K562 (cell line): ENCODE results near the gene SCGB1A1. TPM values are rescaled to one million over a fixed set of nuclear protein-coding genes. Genes with fewer than 3 reads are reported as not detected.

ENCODE experiments used
- ATAC-seq: fragments of 200-7000 bp; cut with Tn5 transposase; 3 replicates; pipeline ENCODE4 v1.9.1; 2020; ENCODE audit warnings: moderate library complexity
- BruUV-seq: library from RNA; stranded (reverse); fragments of 400-500 nt; replicated peaks from 2 replicates; lab custom pipeline; 2021; lab: Mats Ljungman, UMichigan
- CTCF ChIA-PET: fragments of 300-600 bp; formaldehyde crosslinking; extraction: SDS; loops from one replicate; lab custom pipeline; 2021; ENCODE audit warnings: low intra/inter-chr PET ratio; lab: Yijun Ruan, JAX
- POLR2A ChIA-PET: fragments of 300-600, 350-650 bp; sonication (Branson Sonifier 250); formaldehyde crosslinking; extraction: SDS; loops from one replicate; lab custom pipeline; 2021; ENCODE audit warnings: antibody characterized with exemption, inconsistent platforms; lab: Yijun Ruan, JAX
- DNase-seq, 4 experiments: peaks; one replicate each; pipeline versions ENCODE4 v3.0.0 to v3.0.0-alpha.2; 2011 to 2018; ENCODE audit warnings: low spot score in 3 of 4, mixed read lengths in 3 of 4; ENCODE audit errors: extremely low read depth in 1 of 4
- FAIRE-seq: peaks from 2 replicates; lab custom pipeline; 2011; peaks lifted over from hg19 to GRCh38; lab: Jason Lieb, UNC
- H2AFZ ChIP-seq: 2 replicates; pipeline ENCODE4 v1.6.0; 2011; ENCODE audit warnings: low read depth, low read length, control low read depth, inconsistent platforms
- H3K27ac ChIP-seq: fragments of 200-600 bp; 3 replicates; pipeline ENCODE4 v1.8.0; 2011; ENCODE audit warnings: low read depth, mild to moderate bottlenecking, control low read depth, inconsistent platforms, low read length, moderate library complexity, mixed read lengths; ENCODE audit errors: extremely low read depth
- H3K27me3 ChIP-seq, 2 experiments: fragments of 300-600 bp in 1 of 2; 2 replicates in 1 of 2; 3 replicates in 1 of 2; pipeline versions ENCODE4 v1.6.0 to v1.8.0; 2011; ENCODE audit warnings: inconsistent platforms in 2 of 2, low read length in 2 of 2, mild to moderate bottlenecking in 1 of 2, mixed read lengths in 1 of 2, moderate library complexity in 1 of 2; ENCODE audit not compliant: control insufficient read depth in 2 of 2, insufficient read depth in 2 of 2
- H3K36me3 ChIP-seq: fragments of 300-600 bp; 3 replicates; pipeline ENCODE4 v1.8.0; 2011; ENCODE audit warnings: mild to moderate bottlenecking, low read length, inconsistent platforms; ENCODE audit not compliant: control insufficient read depth, insufficient read depth
- H3K4me1 ChIP-seq, 2 experiments: fragments of 200-600 bp in 1 of 2; replicated peaks in 1 of 2; 2 replicates in 1 of 2; 3 replicates in 1 of 2; pipeline versions ENCODE4 v1.5.1 to v1.8.0; 2011; ENCODE audit warnings: inconsistent platforms in 2 of 2, low read length in 2 of 2, mild to moderate bottlenecking in 1 of 2, mixed read lengths in 1 of 2, moderate library complexity in 1 of 2; ENCODE audit not compliant: control insufficient read depth in 2 of 2, insufficient read depth in 2 of 2
- H3K4me2 ChIP-seq: 2 replicates; pipeline ENCODE4 v1.6.1; 2011; ENCODE audit warnings: low read length, control low read depth, inconsistent platforms, mixed read lengths; ENCODE audit not compliant: insufficient read depth
- H3K4me3 ChIP-seq: fragments of 200-600 bp; sonication (generic), shearing (Covaris generic); 2 replicates; pipeline ENCODE4 v1.5.1; 2016; ENCODE audit warnings: control low read depth, inconsistent platforms
- H3K79me2 ChIP-seq: fragments of 200-600 bp; 3 replicates; pipeline ENCODE4 v1.8.0; 2011; ENCODE audit warnings: low read length, inconsistent platforms; ENCODE audit not compliant: control insufficient read depth, insufficient read depth
- H3K9ac ChIP-seq, 2 experiments: 2 replicates each; pipeline versions ENCODE4 v1.6.0 to v1.6.1; 2011; ENCODE audit warnings: low read depth in 2 of 2, low read length in 2 of 2, control low read depth in 1 of 2, inconsistent platforms in 1 of 2, mild to moderate bottlenecking in 1 of 2, mixed read lengths in 1 of 2; ENCODE audit not compliant: insufficient read depth in 1 of 2
- H3K9me1 ChIP-seq: one replicate; pipeline ENCODE4 v1.6.0; 2011; ENCODE audit warnings: inconsistent platforms, mild to moderate bottlenecking, low read length, moderate library complexity; ENCODE audit not compliant: control insufficient read depth, insufficient read depth
- H3K9me3 ChIP-seq: replicated peaks from 2 replicates; pipeline ENCODE4 v1.5.1; 2011; ENCODE audit warnings: low read depth, low read length, inconsistent platforms; ENCODE audit not compliant: control insufficient read depth, insufficient read depth
- H4K20me1 ChIP-seq: replicated peaks from 2 replicates; pipeline ENCODE4 v1.6.1; 2011; ENCODE audit warnings: low read length, inconsistent platforms, mixed read lengths; ENCODE audit not compliant: control insufficient read depth, insufficient read depth
- ARID1B ChIP-seq: fragments of 450-650 bp; IDR thresholded peaks from 2 replicates; pipeline ENCODE4 v1.6.1; 2016; ENCODE audit warnings: antibody characterized with exemption, mild to moderate bottlenecking, inconsistent platforms
- ATF1 ChIP-seq, 2 experiments: fragments of 450-650 bp in 1 of 2; IDR thresholded peaks; 2 replicates each; pipeline ENCODE4 v1.6.1; 2016; ENCODE audit warnings: missing compliant biosample characterization in 1 of 2, missing genetic modification characterization in 1 of 2
- ATF3 ChIP-seq, 2 experiments: fragments of 450-650 bp in 1 of 2; sonication (generic) in 1 of 2; formaldehyde crosslinking in 1 of 2; IDR thresholded peaks in 1 of 2; conservative IDR thresholded peaks in 1 of 2; 2 replicates each; pipeline versions ENCODE4 v1.6.1 to v1.8.1; 2016 to 2023; ENCODE audit warnings: mild to moderate bottlenecking in 2 of 2, moderate library complexity in 2 of 2, inconsistent platforms in 1 of 2, missing genetic modification reagents in 1 of 2
- ATF7 ChIP-seq: fragments of 450-650 bp; IDR thresholded peaks from 2 replicates; pipeline ENCODE4 v1.7.1; 2014; ENCODE audit warnings: mild to moderate bottlenecking, moderate library complexity
- CREM ChIP-seq: IDR thresholded peaks from 2 replicates; pipeline ENCODE4 v1.6.1; 2014; ENCODE audit warnings: antibody characterized with exemption, low read depth
- HNRNPK ChIP-seq: fragments of 200-400 bp; formaldehyde crosslinking; IDR thresholded peaks from one replicate; pipeline ENCODE4 v1.6.1; 2018; ENCODE audit warnings: mild to moderate bottlenecking, low read depth, low read length; ENCODE audit not compliant: poor library complexity, severe bottlenecking
- JUND ChIP-seq, 2 experiments: IDR thresholded peaks; 2 replicates in 1 of 2; 3 replicates in 1 of 2; pipeline ENCODE4 v1.6.1; 2011; ENCODE audit warnings: borderline replicate concordance in 2 of 2, low read depth in 2 of 2, low read length in 2 of 2, improper control_type of control experiment in 1 of 2, missing biosample characterization in 1 of 2, missing genetic modification characterization in 1 of 2, missing genetic modification reagents in 1 of 2
- NFRKB ChIP-seq: fragments of 450-650 bp; IDR thresholded peaks from 2 replicates; pipeline ENCODE4 v1.6.1; 2016; ENCODE audit warnings: low read depth
- RHOXF2B ChIP-seq: fragments of 250-450 bp; sonication (Bioruptor Pico); conservative IDR thresholded peaks from 2 replicates; pipeline ENCODE4 v1.5.1; 2021
- SMARCE1 ChIP-seq: fragments of 450-650 bp; IDR thresholded peaks from 2 replicates; pipeline ENCODE4 v1.7.1; 2016; ENCODE audit warnings: mild to moderate bottlenecking
- SPI1 ChIP-seq: IDR thresholded peaks from 2 replicates; pipeline ENCODE4 v1.6.1; 2011; ENCODE audit warnings: low read depth, low read length, control low read depth, borderline replicate concordance
- ZBTB33 ChIP-seq: sonication (generic); formaldehyde crosslinking; IDR thresholded peaks from 2 replicates; pipeline ENCODE4 v1.8.1; 2023; ENCODE audit warnings: mild to moderate bottlenecking, missing genetic modification reagents
- WGBS: fragments of 100-300 bp; shearing (Covaris generic); methylation state at CpG from one replicate; pipeline ENCODE4 v1.1.6; 2016; ENCODE audit warnings: low coverage, mixed read lengths; ENCODE audit not compliant: insufficient coverage; ENCODE audit errors: missing lambda C conversion rate; 5-methylcytosine and 5-hydroxymethylcytosine counted together
- in situ Hi-C: fragments of 300-500 bp; cut with MboI; formaldehyde crosslinking; loops from 4 replicates; pipeline ENCODE4 v1.15.0; 2018; ENCODE audit warnings: inconsistent platforms, mixed read lengths
- intact Hi-C: fragments of 100-400 bp; cut with micrococcal nuclease; formaldehyde crosslinking; loops from 2 replicates; pipeline ENCODE4 v1.14.2; 2022
- polyA plus RNA-seq, 8 experiments: library from polyadenylated mRNA; depleted of rRNA in 4 of 8; stranded (reverse) in 5 of 8; unstranded in 3 of 8; fragments of >200 nt; fragmentation: Nextera tagmentation in 2 of 8; fragmentation: Illumina TruSeq in 1 of 8; extraction: Ambion mirVana in 2 of 8; extraction: Trizol in 1 of 8; gene quantifications; 2 replicates each; pipeline versions ENCODE4 v1.2.1 to v1.2.3, GENCODE V29; 2011 to 2014; ENCODE audit warnings: inconsistent platforms in 1 of 8, missing spikeins in 1 of 8
- total RNA-seq, 7 experiments: library from RNA; depleted of rRNA in 6 of 7; stranded (reverse); fragments of >200 nt in 6 of 7; fragmentation: Illumina TruSeq in 2 of 7; extraction: Trizol in 2 of 7; gene quantifications; 2 replicates each; pipeline versions ENCODE4 v1.2.1 to v1.2.3, GENCODE V29; 2011 to 2021; ENCODE audit warnings: low replicate concordance in 1 of 7
- TF ChIP-seq, protein P1 (sequence below): fragments of 450-650 bp; IDR thresholded peaks from 2 replicates; pipeline ENCODE4 v1.6.1; 2016

Gene SCGB1A1
- total and polyA plus RNA-seq, 9 of the 15 experiments (the other 6 are each of a cell fraction or from before 2014, with no cell fraction given) = 0.55 TPM; not detected in 8

DNA sequence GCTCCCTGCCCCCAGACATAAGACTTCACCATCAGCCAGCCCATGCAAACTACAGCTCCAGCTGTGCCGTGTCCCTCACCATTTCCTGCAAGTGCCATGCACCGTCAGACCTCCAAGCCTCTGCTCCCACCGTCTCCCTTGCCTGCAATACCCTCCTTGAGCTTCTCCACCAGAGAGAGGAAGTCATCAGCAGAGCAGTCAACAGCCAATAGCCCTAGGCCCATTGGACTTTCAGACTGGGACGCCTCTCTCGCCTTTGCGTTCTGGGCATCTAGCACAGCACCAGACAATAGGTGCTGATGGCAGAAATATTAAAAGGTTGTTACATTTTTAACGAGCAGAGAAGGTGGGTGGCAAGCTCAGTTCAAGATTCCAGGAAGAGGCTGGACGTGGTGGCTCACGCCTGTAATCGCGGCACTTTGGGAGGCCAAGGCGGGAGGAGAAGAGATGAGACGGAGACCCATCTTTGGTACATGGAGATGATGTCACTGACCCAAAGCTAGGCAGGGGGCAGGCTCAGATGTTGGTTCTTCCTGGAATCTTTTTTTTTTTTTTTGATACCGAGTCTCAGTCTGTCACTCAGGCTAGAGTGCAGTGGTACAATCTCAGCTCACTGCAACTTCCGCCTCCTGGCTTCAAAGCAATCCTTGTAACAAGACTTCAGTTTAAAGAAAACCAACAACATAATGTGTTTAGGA is 31.9 kb downstream of the SCGB1A1 start:
- Histone ChIP-seq H3K79me2 (no peaks in the 10 kb centered on the region), H2AFZ (0 out of 2 replicates have a peak overlapping the region, but pooled peaks have one; percentile 12), H3K4me2 (no peak overlapping the region), H3K4me1 (peaks cover 2 to 8% of the 10 kb centered on the region in 2 experiments; a peak in 3 of 5 replicates), H3K27ac (no peak overlapping the region), H4K20me1 (no peaks in the 10 kb centered on the region), H3K36me3 (no peaks in the 10 kb centered on the region), H3K9me1 (no peaks in the 10 kb centered on the region), H3K9ac (no peak overlapping the region), H3K9me3 (no peaks in the 10 kb centered on the region), H3K27me3 (no peaks in the 10 kb centered on the region; a peak in 1 of 5 replicates), H3K4me3 (no peak overlapping the region)
- POLR2A ChIA-PET = interaction anchor here (1.5 kb wide), 1 partner anchor 12 kb away, joined by 4 read pairs; no protein-coding TSS in a partner anchor
- no peak for ATAC-seq
- intact Hi-C loops (no loop called here), in situ Hi-C loops (no loop called here)
- CTCF ChIA-PET = no interaction called here
- TF ChIP-seq SPI1 = 0 out of 2 replicates have a peak, but pooled peaks have one; percentile 7
- no peak for TF ChIP-seq ARID1B
- no peak for TF ChIP-seq SMARCE1
- TF ChIP-seq ATF1 (CRISPR knock-in tag; IDR thresholded peaks at IDR 0.05) = no peak
- TF ChIP-seq ATF1 (tag; IDR thresholded peaks at IDR 0.05) = peak; percentile 66
- TF ChIP-seq ZBTB33 = peak; percentile 82
- peak; percentile 86 for TF ChIP-seq ATF7
- TF ChIP-seq HNRNPK = no peak
- TF ChIP-seq ATF3 (IDR thresholded peaks at IDR 0.05) = peak; percentile 86
- no peak for TF ChIP-seq ATF3 (CRISPR knock-in tag; conservative IDR thresholded peaks at IDR 0.05)
- TF ChIP-seq NFRKB = no peak
- TF ChIP-seq, protein P1, sequence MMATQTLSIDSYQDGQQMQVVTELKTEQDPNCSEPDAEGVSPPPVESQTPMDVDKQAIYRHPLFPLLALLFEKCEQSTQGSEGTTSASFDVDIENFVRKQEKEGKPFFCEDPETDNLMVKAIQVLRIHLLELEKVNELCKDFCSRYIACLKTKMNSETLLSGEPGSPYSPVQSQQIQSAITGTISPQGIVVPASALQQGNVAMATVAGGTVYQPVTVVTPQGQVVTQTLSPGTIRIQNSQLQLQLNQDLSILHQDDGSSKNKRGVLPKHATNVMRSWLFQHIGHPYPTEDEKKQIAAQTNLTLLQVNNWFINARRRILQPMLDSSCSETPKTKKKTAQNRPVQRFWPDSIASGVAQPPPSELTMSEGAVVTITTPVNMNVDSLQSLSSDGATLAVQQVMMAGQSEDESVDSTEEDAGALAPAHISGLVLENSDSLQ = peak; percentile 61
- peak; percentile 29; the same call in 1 of the 2 replicates for TF ChIP-seq JUND (IDR thresholded peaks at IDR 0.05; ENCODE audit: borderline replicate concordance, low read depth, low read length)
- TF ChIP-seq JUND (tag; IDR thresholded peaks at IDR 0.05; ENCODE audit: borderline replicate concordance, low read depth, low read length) = peak; percentile 20; the same call in 1 of the 3 replicates
- no peak for TF ChIP-seq RHOXF2B
- peak; percentile 68 for TF ChIP-seq CREM
- BruUV-seq = no TSS peak
- peak; percentile 57 for FAIRE-seq
- DNase-seq = no peak
- 70% methylated on average over 14 of the region's 15 CpGs for WGBS
